Mesendoderm (in vitro differentiated cells): ENCODE results near the gene BRMS1L.
"Not testable (repeated sequence)": the region's sequence is repeated elsewhere in the genome, so short reads cannot be mapped to it uniquely, and the experiment has no call there.

ENCODE experiments used
- DNase-seq: peaks from one replicate; pipeline ENCODE4 v3.0.0; 2013
- H2AK5ac ChIP-seq: 2 replicates; pipeline ENCODE4 v1.6.1; 2013; ENCODE audit warnings: low read length, inconsistent platforms
- H2BK120ac ChIP-seq: 2 replicates; pipeline ENCODE4 v1.6.1; 2013; ENCODE audit warnings: low read depth, mild to moderate bottlenecking, low read length, moderate library complexity, mixed read lengths
- H2BK15ac ChIP-seq: replicated peaks from 2 replicates; pipeline ENCODE4 v1.6.1; 2013; ENCODE audit warnings: low read depth, mild to moderate bottlenecking, moderate library complexity
- H2BK5ac ChIP-seq: 2 replicates; pipeline ENCODE4 v1.6.1; 2013; ENCODE audit warnings: low read length, inconsistent platforms
- H3K18ac ChIP-seq: 2 replicates; pipeline ENCODE4 v1.6.1; 2013; ENCODE audit warnings: mild to moderate bottlenecking, low read length, mixed read lengths
- H3K23ac ChIP-seq: one replicate; pipeline ENCODE4 v1.6.1; 2013; ENCODE audit warnings: low read length
- H3K27ac ChIP-seq: 2 replicates; pipeline ENCODE4 v1.5.1; 2013; ENCODE audit warnings: low read depth, mild to moderate bottlenecking, inconsistent platforms, low read length, moderate library complexity
- H3K27me3 ChIP-seq: 2 replicates; pipeline ENCODE4 v1.6.1; 2013; ENCODE audit warnings: low read length, control low read depth, mild to moderate bottlenecking, inconsistent platforms; ENCODE audit not compliant: insufficient read depth, poor library complexity
- H3K36me3 ChIP-seq: 2 replicates; pipeline ENCODE4 v1.6.1; 2013; ENCODE audit warnings: low read length, inconsistent platforms; ENCODE audit not compliant: control insufficient read depth, insufficient read depth
- H3K4ac ChIP-seq: one replicate; pipeline ENCODE4 v1.6.1; 2013; ENCODE audit warnings: low read depth, mild to moderate bottlenecking, low read length, moderate library complexity
- H3K4me1 ChIP-seq: 2 replicates; pipeline ENCODE4 v1.6.1; 2013; ENCODE audit warnings: low read depth, low read length, inconsistent platforms; ENCODE audit not compliant: control insufficient read depth
- H3K4me2 ChIP-seq: 2 replicates; pipeline ENCODE4 v1.6.1; 2013; ENCODE audit warnings: low read length
- H3K4me3 ChIP-seq: 2 replicates; pipeline ENCODE4 v1.5.1; 2013; ENCODE audit warnings: mild to moderate bottlenecking, low read length
- H3K56ac ChIP-seq: one replicate; pipeline ENCODE4 v1.6.1; 2013; ENCODE audit warnings: low read length
- H3K79me1 ChIP-seq: 2 replicates; pipeline ENCODE4 v1.6.1; 2013; ENCODE audit warnings: low read length, inconsistent platforms
- H3K79me2 ChIP-seq: 2 replicates; pipeline ENCODE4 v1.6.1; 2013; ENCODE audit warnings: mild to moderate bottlenecking, low read length; ENCODE audit not compliant: control insufficient read depth, insufficient read depth
- H3K9ac ChIP-seq: 2 replicates; pipeline ENCODE4 v1.6.1; 2013; ENCODE audit warnings: low read length, inconsistent platforms
- H4K5ac ChIP-seq: one replicate; pipeline ENCODE4 v1.6.1; 2013; ENCODE audit warnings: low read length
- H4K8ac ChIP-seq: one replicate; pipeline ENCODE4 v1.6.1; 2013; ENCODE audit warnings: low read depth, mild to moderate bottlenecking, control low read depth, low read length, moderate library complexity
- WGBS: extraction: QIAGEN DNeasy Blood & Tissue Kit; methylation state at CpG from one replicate; pipeline ENCODE4 v1.1.7; 2013; ENCODE audit warnings: low lambda C conversion rate, missing lambda C conversion rate; ENCODE audit not compliant: insufficient coverage; ENCODE audit errors: extremely low coverage; 5-methylcytosine and 5-hydroxymethylcytosine counted together

Gene BRMS1L

GRCh38 chr14:35819591-35820540 is 6.3 kb upstream of the BRMS1L start:
- no peak overlapping the region for H3K18ac ChIP-seq
- H3K9ac ChIP-seq, result no peak overlapping the region
- H3K27ac ChIP-seq, result no peak overlapping the region
- no peak overlapping the region for H3K4ac ChIP-seq
- H3K4me3 ChIP-seq, result no peak overlapping the region
- no peaks in the 10 kb centered on the region for H3K79me2 ChIP-seq
- no peak overlapping the region for H4K5ac ChIP-seq
- H3K23ac ChIP-seq, result no peak overlapping the region
- H3K36me3 ChIP-seq, result no peaks in the 10 kb centered on the region
- no peak overlapping the region for H4K8ac ChIP-seq
- H3K4me2 ChIP-seq, result no peak overlapping the region
- DNase-seq, result no peak
- H2BK15ac ChIP-seq, result no peak overlapping the region
- no CpG with 5 or more reads among the region's 32 CpGs for WGBS
- H3K79me1 ChIP-seq, result no peaks in the 10 kb centered on the region
- no peaks in the 10 kb centered on the region for H3K27me3 ChIP-seq
- no peak overlapping the region for H2BK5ac ChIP-seq
- no peaks in the 10 kb centered on the region for H3K4me1 ChIP-seq
- H2AK5ac ChIP-seq, result no peak overlapping the region
- no peak overlapping the region for H2BK120ac ChIP-seq
- H3K56ac ChIP-seq, result no peak overlapping the region

- Histone ChIP-seq H3K4me2 (no peak overlapping the region), H4K5ac (no peak overlapping the region), H3K36me3 (no peaks in the 10 kb centered on the region), H3K23ac (no peak overlapping the region), H3K27ac (no peak overlapping the region), H3K79me2 (no peaks in the 10 kb centered on the region), H3K9ac (no peak overlapping the region), H2BK120ac (no peak overlapping the region), H3K79me1 (no peaks in the 10 kb centered on the region), H4K8ac (no peak overlapping the region), H2BK15ac (no peak overlapping the region), H3K4ac (no peak overlapping the region), H3K27me3 (no peaks in the 10 kb centered on the region), H3K56ac (no peak overlapping the region), H3K4me1 (no peaks in the 10 kb centered on the region), H2BK5ac (no peak overlapping the region), H3K18ac (no peak overlapping the region), H3K4me3 (no peak overlapping the region), H2AK5ac (no peak overlapping the region)
- peak; percentile 51 for DNase-seq
- no CpG with 5 or more reads among the region's 7 CpGs for WGBS
Observed at GRCh38 chr14:35821564-35822411, 4.3 kb upstream of the BRMS1L start.

- H3K23ac ChIP-seq, result no peak overlapping the region
- H3K4ac ChIP-seq, result no peak overlapping the region
- DNase-seq, result no peak
- H3K9ac ChIP-seq, result no peak overlapping the region
- no peak overlapping the region for H4K5ac ChIP-seq
- H3K18ac ChIP-seq, result no peak overlapping the region
- H3K4me1 ChIP-seq, result no peaks in the 10 kb centered on the region
- WGBS, result no CpG with 5 or more reads among the region's 3 CpGs
- H3K4me2 ChIP-seq, result no peak overlapping the region
- no peak overlapping the region for H2BK5ac ChIP-seq
- no peak overlapping the region for H4K8ac ChIP-seq
- H3K27ac ChIP-seq, result no peak overlapping the region
- H3K36me3 ChIP-seq, result no peaks in the 10 kb centered on the region
- no peak overlapping the region for H2AK5ac ChIP-seq
- H3K79me2 ChIP-seq, result no peaks in the 10 kb centered on the region
- no peak overlapping the region for H3K4me3 ChIP-seq
- H2BK15ac ChIP-seq, result no peak overlapping the region
- no peak overlapping the region for H3K56ac ChIP-seq
- H3K79me1 ChIP-seq, result no peaks in the 10 kb centered on the region
- no peak overlapping the region for H2BK120ac ChIP-seq
- H3K27me3 ChIP-seq, result no peaks in the 10 kb centered on the region
Observed at GRCh38 chr14:35822501-35822900, 3.6 kb upstream of the BRMS1L start.

- H3K27ac ChIP-seq, H3K27me3 ChIP-seq, H3K4me3 ChIP-seq, H3K4me2 ChIP-seq, H4K8ac ChIP-seq, H3K18ac ChIP-seq, H3K4me1 ChIP-seq, H2BK15ac ChIP-seq, H2BK120ac ChIP-seq, H2BK5ac ChIP-seq, H4K5ac ChIP-seq, H3K79me2 ChIP-seq, H3K9ac ChIP-seq, H3K56ac ChIP-seq, H2AK5ac ChIP-seq, H3K4ac ChIP-seq, DNase-seq, H3K79me1 ChIP-seq, H3K23ac ChIP-seq, H3K36me3 ChIP-seq: not testable (repeated sequence)
- WGBS, result no CpG with 5 or more reads among the region's 55 CpGs
Observed at GRCh38 chr14:35824446-35825165, 1.5 kb upstream of the BRMS1L start.

GRCh38 chr14:35825968-35826217 is 245 bp upstream of the BRMS1L start:
- Histone ChIP-seq H3K18ac (no peak overlapping the region), H3K36me3 (no peaks in the 10 kb centered on the region), H4K5ac (no peak overlapping the region), H2BK120ac (no peak overlapping the region), H3K9ac (peak overlapping the region; percentile 81), H3K4me3 (peak overlapping the region; percentile 53), H3K79me2 (peaks cover 3% of the 10 kb centered on the region), H3K27me3 (no peaks in the 10 kb centered on the region), H2BK5ac (no peak overlapping the region), H3K79me1 (peaks cover 6% of the 10 kb centered on the region), H3K4me1 (peaks cover 3% of the 10 kb centered on the region), H3K56ac (peak overlapping the region; percentile 90), H2AK5ac (no peak overlapping the region), H3K27ac (no peak overlapping the region), H3K4ac (no peak overlapping the region), H4K8ac (no peak overlapping the region), H3K23ac (no peak overlapping the region), H3K4me2 (peak overlapping the region; percentile 95), H2BK15ac (no peak overlapping the region)
- WGBS, result no CpG with 5 or more reads among the region's 6 CpGs
- DNase-seq, result no peak
